Endodermal cell (in vitro differentiated cells): ENCODE results near the gene DYRK1A. TPM values are rescaled to one million over a fixed set of nuclear protein-coding genes. Genes with fewer than 3 reads are reported as not detected.

Experiments
- DNase-seq: peaks from one replicate; pipeline ENCODE4 v3.0.0-alpha.2; 2017
- H3K27ac ChIP-seq: 2 replicates; pipeline ENCODE4 v1.5.1; 2013; ENCODE audit warnings: mild to moderate bottlenecking, low read depth, low read length, moderate library complexity
- H3K27me3 ChIP-seq: 2 replicates; pipeline ENCODE4 v1.6.1; 2013; ENCODE audit warnings: mild to moderate bottlenecking, low read length, moderate library complexity; ENCODE audit not compliant: insufficient read depth, control insufficient read depth, poor library complexity, severe bottlenecking
- H3K36me3 ChIP-seq: 2 replicates; pipeline ENCODE4 v1.7.0; 2013; ENCODE audit warnings: mild to moderate bottlenecking, low read length, moderate library complexity; ENCODE audit not compliant: control insufficient read depth, insufficient read depth
- H3K4me1 ChIP-seq: one replicate; pipeline ENCODE4 v1.7.0; 2013; ENCODE audit warnings: low read length; ENCODE audit not compliant: control insufficient read depth, insufficient read depth
- H3K4me3 ChIP-seq: 2 replicates; pipeline ENCODE4 v1.5.1; 2013; ENCODE audit warnings: mild to moderate bottlenecking, low read length, moderate library complexity
- H3K9ac ChIP-seq: 2 replicates; pipeline ENCODE4 v1.6.1; 2013; ENCODE audit warnings: mild to moderate bottlenecking, low read length, moderate library complexity; ENCODE audit not compliant: poor library complexity, severe bottlenecking; ENCODE audit errors: extremely low read depth
- H3K9me3 ChIP-seq: 2 replicates; pipeline ENCODE4 v1.6.1; 2013; ENCODE audit warnings: mild to moderate bottlenecking, low read length, moderate library complexity; ENCODE audit not compliant: control insufficient read depth
- H3K27ac Mint-ChIP-seq: 2 replicates; pipeline ENCODE4 v1.8.0; 2020; ENCODE audit warnings: mixed read lengths
- H3K27me3 Mint-ChIP-seq: 2 replicates; pipeline ENCODE4 v1.8.0; 2021; ENCODE audit warnings: mild to moderate bottlenecking, mixed read lengths; ENCODE audit not compliant: insufficient read depth
- H3K36me3 Mint-ChIP-seq: 2 replicates; pipeline ENCODE4 v1.8.0; 2020; ENCODE audit warnings: low read depth, mixed read lengths
- H3K4me1 Mint-ChIP-seq: 2 replicates; pipeline ENCODE4 v1.8.0; 2020; ENCODE audit warnings: mixed read lengths
- H3K4me3 Mint-ChIP-seq: 2 replicates; pipeline ENCODE4 v1.8.0; 2020; ENCODE audit warnings: mild to moderate bottlenecking, moderate library complexity, mixed read lengths
- H3K9me3 Mint-ChIP-seq: 2 replicates; pipeline ENCODE4 v1.8.0; 2020; ENCODE audit warnings: mild to moderate bottlenecking, mixed read lengths
- WGBS, 2 experiments: methylation state at CpG; one replicate each; pipeline versions ENCODE4 v1.1.5 to v1.1.7; 2013; ENCODE audit warnings: missing lambda C conversion rate in 2 of 2, mixed read lengths in 1 of 2; ENCODE audit not compliant: insufficient coverage in 1 of 2, insufficient read length in 1 of 2; 5-methylcytosine and 5-hydroxymethylcytosine counted together
- total RNA-seq, 2 donors: library from RNA; stranded (reverse); fragmentation: NEBNext Ultra II Directional in 1 of 2; extraction: Animal tissue kit (Norgen Biotek cat#: 25700) in 1 of 2; gene quantifications; 2 replicates in 1 of 2; 3 replicates in 1 of 2; pipeline ENCODE4 v1.2.1, GENCODE V29; 2021
- TF ChIP-seq, protein P1 (sequence below): fragments of 200-600 bp; sonication (generic); conservative IDR thresholded peaks from 2 replicates; pipeline ENCODE4 v1.5.0; 2021; ENCODE audit warnings: antibody characterized with exemption, mild to moderate bottlenecking

Gene DYRK1A
- total RNA-seq, 2 donors from 2014 or later: 73.9 to 75.2 TPM

GRCh38 chr21:37367336-37367702, 746 bp downstream of the DYRK1A start:
- peak overlapping the region; percentile 99 for H3K27ac ChIP-seq

GRCh38 chr21:37367703-37368540, 1.3 kb downstream of the DYRK1A start:
- Mint-ChIP-seq H3K27me3 (no peaks in the 10 kb centered on the region), H3K4me3 (peak overlapping the region; percentile 98), H3K4me1 (peaks cover 39% of the 10 kb centered on the region), H3K27ac (peak overlapping the region; percentile 92), H3K36me3 (no peaks in the 10 kb centered on the region), H3K9me3 (no peaks in the 10 kb centered on the region)
- DNase-seq: peak; percentile 62
- Histone ChIP-seq H3K9me3 (no peaks in the 10 kb centered on the region), H3K4me3 (peak overlapping the region; percentile 89), H3K36me3 (no peaks in the 10 kb centered on the region), H3K27me3 (no peaks in the 10 kb centered on the region), H3K9ac (peak overlapping the region; percentile 98), H3K4me1 (no peaks in the 10 kb centered on the region), H3K27ac (peak overlapping the region; percentile 64)
- WGBS, 2 experiments: 0% methylated on average over 21 to 68 of the region's 68 CpGs
- TF ChIP-seq, protein P1, sequence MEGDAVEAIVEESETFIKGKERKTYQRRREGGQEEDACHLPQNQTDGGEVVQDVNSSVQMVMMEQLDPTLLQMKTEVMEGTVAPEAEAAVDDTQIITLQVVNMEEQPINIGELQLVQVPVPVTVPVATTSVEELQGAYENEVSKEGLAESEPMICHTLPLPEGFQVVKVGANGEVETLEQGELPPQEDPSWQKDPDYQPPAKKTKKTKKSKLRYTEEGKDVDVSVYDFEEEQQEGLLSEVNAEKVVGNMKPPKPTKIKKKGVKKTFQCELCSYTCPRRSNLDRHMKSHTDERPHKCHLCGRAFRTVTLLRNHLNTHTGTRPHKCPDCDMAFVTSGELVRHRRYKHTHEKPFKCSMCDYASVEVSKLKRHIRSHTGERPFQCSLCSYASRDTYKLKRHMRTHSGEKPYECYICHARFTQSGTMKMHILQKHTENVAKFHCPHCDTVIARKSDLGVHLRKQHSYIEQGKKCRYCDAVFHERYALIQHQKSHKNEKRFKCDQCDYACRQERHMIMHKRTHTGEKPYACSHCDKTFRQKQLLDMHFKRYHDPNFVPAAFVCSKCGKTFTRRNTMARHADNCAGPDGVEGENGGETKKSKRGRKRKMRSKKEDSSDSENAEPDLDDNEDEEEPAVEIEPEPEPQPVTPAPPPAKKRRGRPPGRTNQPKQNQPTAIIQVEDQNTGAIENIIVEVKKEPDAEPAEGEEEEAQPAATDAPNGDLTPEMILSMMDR: no peak

More at GRCh38 chr21:37367336-37367702, 746 bp downstream of the DYRK1A start:
- WGBS, 2 experiments: 0% methylated on average over 30 to 61 of the region's 61 CpGs
- TF ChIP-seq, protein P1: no peak
- H3K9ac ChIP-seq: peak overlapping the region; percentile 98
- H3K4me1 ChIP-seq: no peaks in the 10 kb centered on the region
- no peaks in the 10 kb centered on the region for H3K9me3 Mint-ChIP-seq
- H3K27me3 ChIP-seq: no peaks in the 10 kb centered on the region
- H3K27ac Mint-ChIP-seq: no peak overlapping the region
- H3K4me3 ChIP-seq: peak overlapping the region; percentile 81
- no peaks in the 10 kb centered on the region for H3K36me3 ChIP-seq
- DNase-seq: no peak
- no peaks in the 10 kb centered on the region for H3K36me3 Mint-ChIP-seq
- H3K27me3 Mint-ChIP-seq: no peaks in the 10 kb centered on the region
- H3K4me1 Mint-ChIP-seq: peaks cover 36% of the 10 kb centered on the region
- H3K4me3 Mint-ChIP-seq: peak overlapping the region; percentile 98
- H3K9me3 ChIP-seq: no peaks in the 10 kb centered on the region

DNA sequence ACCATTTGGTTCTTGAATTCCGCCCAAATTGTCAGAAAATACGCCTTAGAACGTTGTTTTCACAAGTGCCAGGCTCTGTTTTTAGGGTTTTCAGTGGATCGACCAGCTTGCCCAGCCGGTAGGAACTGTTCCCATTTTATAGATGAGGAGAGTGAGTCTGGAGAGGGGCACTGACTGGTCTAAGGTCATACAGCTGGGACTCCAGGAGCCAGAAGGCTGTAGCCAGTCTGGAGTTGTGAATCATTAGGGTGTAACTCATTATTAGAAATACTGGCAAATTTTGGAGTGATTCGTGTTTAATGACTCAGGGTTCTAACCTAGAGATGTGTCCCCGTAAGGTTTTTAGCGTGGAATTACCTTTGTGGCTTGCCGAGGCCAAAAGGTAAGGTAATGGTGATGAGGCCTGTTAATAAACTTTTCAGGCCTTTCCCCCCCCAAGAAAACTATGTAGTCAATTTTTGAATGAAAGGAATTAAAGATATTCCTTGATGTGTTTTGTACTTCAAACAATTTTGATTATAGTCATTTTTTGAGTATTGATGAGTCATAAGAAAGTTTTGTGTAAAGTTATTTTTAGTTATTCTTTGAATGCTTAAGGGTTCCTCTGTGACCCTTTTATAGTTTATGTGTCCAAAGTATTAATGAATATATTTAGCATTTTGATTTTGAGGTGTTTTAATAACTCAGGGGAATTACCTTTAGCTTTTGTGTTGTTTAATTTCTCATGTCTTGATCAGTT, 2.1 kb downstream of the DYRK1A start:
- DNase-seq: peak; percentile 55
- peaks cover 44% of the 10 kb centered on the region for H3K4me1 Mint-ChIP-seq
- no peaks in the 10 kb centered on the region for H3K27me3 ChIP-seq
- no peaks in the 10 kb centered on the region for H3K9me3 Mint-ChIP-seq
- TF ChIP-seq, protein P1: no peak
- peak overlapping the region; percentile 92 for H3K27ac Mint-ChIP-seq
- H3K27me3 Mint-ChIP-seq: no peaks in the 10 kb centered on the region
- H3K9me3 ChIP-seq: no peaks in the 10 kb centered on the region
- H3K27ac ChIP-seq: no peak overlapping the region
- no peaks in the 10 kb centered on the region for H3K36me3 ChIP-seq
- no peaks in the 10 kb centered on the region for H3K4me1 ChIP-seq
- peak overlapping the region; percentile 98 for H3K9ac ChIP-seq
- H3K4me3 ChIP-seq: peak overlapping the region; percentile 89
- 10 to 17% methylated on average over 9 of the region's 9 CpGs for WGBS, 2 experiments
- peaks cover 2% of the 10 kb centered on the region for H3K36me3 Mint-ChIP-seq
- H3K4me3 Mint-ChIP-seq: peak overlapping the region; percentile 98
